ENCODE results near the gene ATP2B2. TPM values are rescaled to one million over a fixed set of nuclear protein-coding genes. Genes with fewer than 3 reads are reported as not detected.

The ATP2B2 gene
- total and polyA plus RNA-seq, 2 experiments from 2014 or later, result 0.42 to 0.63 TPM

- TF ChIP-seq STAT1 (IDR thresholded peaks at IDR 0.05; ENCODE audit: unreplicated experiment) (no peak), ZNF331 (CRISPR knock-in tag; IDR thresholded peaks at IDR 0.05; ENCODE audit: low read depth) (no peak), POLR2AphosphoS5 (IDR thresholded peaks at IDR 0.05; ENCODE audit: low read depth) (no peak), JUNB (IDR thresholded peaks at IDR 0.05; ENCODE audit: unreplicated experiment) (no peak), NANOG (IDR thresholded peaks at IDR 0.05; ENCODE audit: borderline replicate concordance) (no peak), REST (IDR thresholded peaks at IDR 0.05; ENCODE audit: unreplicated experiment) (no peak), CTCF (conservative IDR thresholded peaks at IDR 0.05; ENCODE audit: low read depth in 2 of 2) (no peak), EZH2 (IDR thresholded peaks at IDR 0.05; ENCODE audit: low read depth, unreplicated experiment) (no peak), ZNF114 (CRISPR knock-in tag; IDR thresholded peaks at IDR 0.05) (no peak), CREB1 (CRISPR knock-in tag; IDR thresholded peaks at IDR 0.05; ENCODE audit: low read depth) (no peak)
Observed at GRCh38 chr3:10480871-10481378, 24.5 kb downstream of the ATP2B2 start (continued).

- Mint-ChIP-seq H3K27ac (no peak overlapping the region), H3K9me3 (peaks cover 8% of the 10 kb centered on the region; the same call in 2 of the 3 replicates), H3K27me3 (ENCODE audit: insufficient read depth, low read depth, poor library complexity) (peaks cover 4% of the 10 kb centered on the region), H3K36me3 (ENCODE audit: low read depth) (no peaks in the 10 kb centered on the region; the same call in 2 of the 3 replicates), H3K4me1 (no peaks in the 10 kb centered on the region; the same call in 2 of the 3 replicates), H3K4me3 (no peak overlapping the region)
- Histone ChIP-seq H3K9me2 (ENCODE audit: insufficient read depth) (no peaks in the 10 kb centered on the region), H3K27me3 (ENCODE audit: insufficient read depth) (no peaks in the 10 kb centered on the region), H3K79me2 (replicated peaks; ENCODE audit: insufficient read depth) (no peaks in the 10 kb centered on the region), H3K4me3 (no peak overlapping the region), H2AFZ (no peak overlapping the region), H3F3A (replicated peaks; ENCODE audit: low read depth) (no peaks in the 10 kb centered on the region), H3K4me1 (ENCODE audit: insufficient read depth) (no peaks in the 10 kb centered on the region), H4K20me1 (replicated peaks; ENCODE audit: insufficient read depth) (no peaks in the 10 kb centered on the region), H3K36me3 (ENCODE audit: insufficient read depth) (no peaks in the 10 kb centered on the region), H3K27ac (ENCODE audit: low read depth) (no peak overlapping the region), H3K4me2 (no peak overlapping the region)
- no peak for ATAC-seq
- DNase-seq (ENCODE audit: low spot score), result no peak
- TF ChIP-seq CTCF (conservative IDR thresholded peaks at IDR 0.05; ENCODE audit: low read depth in 2 of 2) (no peak), JUNB (IDR thresholded peaks at IDR 0.05; ENCODE audit: unreplicated experiment) (no peak), NANOG (IDR thresholded peaks at IDR 0.05; ENCODE audit: borderline replicate concordance) (no peak), POLR2AphosphoS5 (IDR thresholded peaks at IDR 0.05; ENCODE audit: low read depth) (no peak)
Observed at GRCh38 chr3:10479311-10479710, 26.1 kb downstream of the ATP2B2 start.

Measured in GM23338 (cell line).